ENCODE data around the gene KXD1.
"Not testable (repeated sequence)": the region's sequence is repeated elsewhere in the genome, so short reads cannot be mapped to it uniquely, and the experiment has no call there.

The KXD1 gene

DNA sequence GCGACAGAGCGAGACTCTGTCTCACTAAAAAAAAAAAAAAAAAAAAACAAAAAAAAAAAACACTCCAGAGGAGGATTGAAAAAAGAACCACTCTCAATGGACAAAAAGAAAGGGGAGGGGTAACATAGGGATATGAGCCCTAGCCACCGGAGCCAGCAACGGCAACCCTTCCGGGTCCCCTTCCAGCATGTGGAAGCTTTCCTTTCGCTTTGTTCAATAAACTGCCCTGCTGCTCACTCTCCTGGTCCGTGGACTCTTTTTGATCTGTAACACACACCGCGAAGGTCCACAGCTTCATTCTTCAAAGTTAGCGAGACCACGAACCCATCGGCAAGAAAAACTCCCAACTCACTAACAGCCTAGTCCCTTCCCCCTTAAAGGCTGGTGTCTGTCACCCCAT is 29.9 kb downstream of the KXD1 start:
- no peak for DNase-seq

DNA sequence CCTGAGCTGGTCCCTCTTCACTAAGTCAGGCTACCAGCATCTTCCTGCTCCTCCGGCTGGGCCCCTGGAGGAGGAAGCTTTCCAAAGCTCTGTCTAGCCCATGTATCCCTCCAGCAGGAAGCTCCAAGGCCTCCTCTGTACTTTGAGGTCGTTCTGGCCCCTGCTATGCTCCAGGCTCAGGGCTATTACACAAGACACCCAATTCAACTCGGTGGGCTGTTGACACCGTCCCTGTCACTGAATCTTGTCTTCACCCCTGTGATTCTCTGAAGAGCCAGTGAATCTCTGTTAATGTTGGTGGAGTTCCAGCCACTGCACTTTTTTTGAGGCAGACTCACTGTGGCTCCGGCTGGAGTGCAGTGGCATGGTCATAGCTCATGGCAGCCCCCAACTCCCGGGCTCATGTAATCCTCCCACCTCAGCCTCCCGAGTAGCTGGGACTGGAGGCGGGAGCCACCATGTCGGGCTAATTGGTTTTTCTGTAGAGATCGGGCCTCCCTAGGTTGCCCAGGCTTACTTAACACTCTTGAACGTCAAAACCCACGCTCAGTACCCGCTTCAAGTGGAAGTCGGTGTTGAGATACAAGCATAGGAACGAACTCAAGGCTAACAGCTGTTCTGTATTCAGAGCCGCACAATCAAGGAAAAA is 30.4 kb downstream of the KXD1 start:
- no peak for DNase-seq

DNA sequence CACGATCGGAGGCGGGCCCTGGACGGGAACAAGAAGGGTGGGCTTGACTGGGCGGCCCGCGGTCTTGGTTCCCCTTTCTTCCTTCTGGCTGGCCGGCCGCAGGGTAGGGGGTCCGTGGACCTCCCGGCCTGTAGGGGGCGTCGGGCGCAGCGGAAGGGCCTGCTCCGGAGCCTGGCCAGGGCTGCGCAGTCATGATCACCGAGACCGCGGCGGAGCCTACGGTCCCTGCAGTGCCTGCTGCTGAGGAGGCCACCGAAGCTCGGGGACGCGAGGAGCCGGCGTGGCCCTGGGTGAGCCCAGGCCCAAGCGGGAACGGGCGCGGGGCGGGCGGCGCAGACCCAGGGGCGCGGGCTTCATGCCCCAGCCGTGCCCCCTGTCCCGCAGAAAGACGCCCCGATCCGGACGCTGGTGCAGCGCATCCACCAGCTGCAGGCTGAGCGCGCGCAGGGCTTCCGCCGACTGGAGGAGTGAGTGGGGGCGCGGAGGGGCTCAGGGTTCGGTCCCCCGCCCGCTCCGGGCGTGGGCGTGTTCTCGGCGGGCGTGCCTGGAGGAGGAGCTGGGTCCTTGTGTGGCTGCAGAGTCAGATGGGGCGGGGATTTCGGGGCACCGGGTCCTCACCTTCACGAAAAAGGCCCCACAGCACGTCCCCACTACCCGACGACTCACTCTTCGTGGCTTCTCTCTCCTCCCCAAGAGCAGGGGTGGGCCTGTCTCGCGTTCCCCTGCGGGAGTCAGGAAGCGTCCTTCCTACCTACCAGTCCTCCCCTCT is 31.1 kb downstream of the KXD1 start, which contains the start of gene REX1BD:
REX1BD (plus strand) TSS at position 188 of the 769 bp plus-strand sequence; CDS start at position 192, 4 bp downstream.
- DNase-seq, result peak; percentile 96

DNA sequence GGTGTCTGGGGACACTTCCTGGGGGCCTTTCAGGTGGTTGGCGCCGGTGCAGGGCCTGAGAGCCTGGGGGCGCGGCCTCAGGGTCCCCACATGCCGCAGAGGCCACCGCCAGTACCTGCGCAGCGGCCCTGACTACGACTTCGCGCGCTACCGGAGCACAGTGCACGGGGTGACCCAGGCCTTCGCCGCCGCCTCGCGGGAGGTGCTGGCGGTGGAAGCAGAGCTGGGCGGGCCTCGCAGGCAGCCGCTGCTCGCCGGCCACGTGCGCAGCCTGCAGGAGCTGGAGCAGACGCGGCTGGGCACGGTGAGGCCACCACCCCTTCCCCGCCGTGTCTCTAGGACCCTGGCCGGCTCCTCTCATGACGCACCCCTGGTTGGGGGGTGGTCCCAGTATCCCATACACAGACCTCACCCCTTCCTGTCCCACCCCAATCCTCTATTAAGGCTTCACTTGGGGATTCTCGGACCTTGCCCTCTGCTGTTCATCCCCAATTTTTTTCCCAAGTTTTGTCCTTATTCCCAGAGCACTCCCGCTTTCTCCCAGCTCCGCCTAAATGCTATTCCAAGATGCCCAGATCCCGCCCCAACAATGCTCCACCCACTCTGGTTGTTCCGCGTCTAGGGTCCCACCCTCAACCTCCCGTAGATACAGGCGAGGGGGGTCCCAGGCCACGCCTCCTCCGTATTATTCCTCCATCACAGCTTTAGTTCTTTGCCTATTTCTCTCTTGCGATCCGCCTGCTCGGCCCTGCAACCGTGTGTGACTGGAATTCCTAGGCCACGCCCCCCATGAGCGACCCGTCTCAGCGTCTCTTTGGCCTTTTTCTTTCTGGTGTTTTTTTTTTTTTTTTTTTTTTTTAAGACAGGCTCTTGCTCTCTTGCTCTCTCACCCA is 32.0 kb downstream of the KXD1 start:
- peak; percentile 85 for DNase-seq

DNA sequence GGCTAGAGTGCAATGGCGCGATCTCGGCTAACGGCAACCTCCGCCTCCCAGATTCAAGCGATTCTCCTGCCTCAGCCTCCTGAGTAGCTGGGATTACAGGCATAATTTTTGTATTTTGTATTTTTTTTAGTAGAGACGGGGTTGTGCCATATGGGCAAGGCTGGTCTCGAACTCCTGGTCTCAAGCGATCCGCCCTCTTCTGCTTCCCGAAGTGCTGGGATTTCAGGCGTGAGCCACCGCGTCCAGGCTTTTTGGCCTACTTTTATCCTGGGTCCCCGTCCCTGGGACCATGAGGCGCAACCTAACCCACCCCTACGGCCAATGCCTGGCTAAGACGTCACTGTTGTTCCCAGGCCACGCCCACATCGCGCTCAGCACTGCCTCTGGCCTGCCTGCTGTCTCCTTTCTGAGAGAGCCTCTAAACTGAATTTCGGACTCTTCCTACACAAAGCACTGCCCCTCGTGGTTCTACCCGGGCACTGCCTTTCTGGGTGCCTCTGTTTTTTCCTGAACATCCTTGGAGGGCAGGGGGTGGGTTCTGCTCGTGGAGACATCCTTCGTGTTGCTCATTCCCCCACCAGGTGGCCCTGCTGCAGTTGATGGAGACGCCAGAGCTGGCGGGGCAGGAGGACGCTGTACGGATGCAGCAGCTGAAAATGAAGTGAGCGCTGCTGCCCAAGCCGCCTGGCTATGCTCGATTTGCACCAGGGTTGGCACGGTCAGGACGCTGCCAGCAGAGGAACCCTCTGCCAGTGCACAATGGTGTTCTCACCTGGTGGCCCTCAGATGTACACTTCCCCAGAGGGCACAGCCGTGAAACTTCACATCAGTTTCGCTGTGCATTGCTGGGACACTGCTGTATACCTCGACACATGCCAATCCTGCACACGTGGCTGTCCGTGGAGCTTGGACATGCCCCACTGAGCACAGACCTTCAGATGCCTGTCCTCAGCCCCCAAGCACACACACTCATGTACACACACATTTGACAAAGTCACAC is 32.9 kb downstream of the KXD1 start:
- peak; percentile 93 for DNase-seq

DNA sequence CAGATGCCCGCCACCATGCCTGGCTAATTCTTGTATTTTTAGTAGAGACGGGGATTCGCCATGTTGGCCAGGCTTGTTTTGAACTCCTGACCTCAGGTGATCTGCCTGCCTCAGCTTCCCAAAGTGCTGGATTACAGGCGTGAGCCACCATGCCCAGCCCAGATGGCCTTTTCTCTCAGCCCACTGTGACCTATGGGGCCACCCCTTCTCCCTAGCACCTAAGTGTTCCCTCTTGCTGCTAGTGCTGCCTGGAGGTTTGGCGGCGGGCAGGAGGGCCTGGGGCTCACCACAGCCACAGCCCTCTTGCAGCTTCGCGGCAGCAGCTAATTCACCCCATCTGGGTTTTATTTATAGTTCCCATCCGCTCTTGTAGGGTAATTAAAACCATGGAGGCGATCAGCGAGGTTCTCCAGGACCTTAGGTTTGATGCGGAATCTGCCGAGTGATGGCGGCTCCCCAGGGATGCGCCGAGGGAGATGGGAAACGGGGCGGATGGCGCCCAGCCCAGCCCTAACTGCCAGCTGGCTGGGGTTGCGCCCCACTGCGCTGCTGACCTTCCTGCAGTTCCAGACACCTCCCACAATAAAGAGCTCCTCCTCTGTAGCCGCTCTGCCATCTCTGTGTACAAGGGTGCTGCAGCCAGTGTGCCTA is 34.2 kb downstream of the KXD1 start:
- no peak for DNase-seq

DNA sequence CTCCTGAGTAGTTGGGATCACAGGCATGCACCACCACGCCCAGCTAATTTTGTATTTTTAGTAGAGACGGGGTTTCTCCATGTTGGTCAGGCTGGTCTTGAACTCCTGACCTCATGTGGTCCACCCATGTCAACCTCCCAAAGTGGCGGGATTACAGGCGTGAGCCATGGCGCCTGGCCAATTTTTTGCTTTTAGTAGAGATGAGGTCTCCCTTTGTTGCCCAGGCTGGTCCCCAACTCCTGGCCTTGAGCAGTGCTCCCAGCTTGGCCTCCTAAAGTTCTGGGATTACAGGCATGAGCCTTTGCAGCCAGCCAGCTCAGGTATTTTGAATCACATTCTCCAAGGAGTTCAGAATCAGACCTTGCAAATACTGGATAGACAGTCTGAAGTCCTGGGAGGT is 35.1 kb downstream of the KXD1 start:
- DNase-seq, result not testable (repeated sequence)

DNA sequence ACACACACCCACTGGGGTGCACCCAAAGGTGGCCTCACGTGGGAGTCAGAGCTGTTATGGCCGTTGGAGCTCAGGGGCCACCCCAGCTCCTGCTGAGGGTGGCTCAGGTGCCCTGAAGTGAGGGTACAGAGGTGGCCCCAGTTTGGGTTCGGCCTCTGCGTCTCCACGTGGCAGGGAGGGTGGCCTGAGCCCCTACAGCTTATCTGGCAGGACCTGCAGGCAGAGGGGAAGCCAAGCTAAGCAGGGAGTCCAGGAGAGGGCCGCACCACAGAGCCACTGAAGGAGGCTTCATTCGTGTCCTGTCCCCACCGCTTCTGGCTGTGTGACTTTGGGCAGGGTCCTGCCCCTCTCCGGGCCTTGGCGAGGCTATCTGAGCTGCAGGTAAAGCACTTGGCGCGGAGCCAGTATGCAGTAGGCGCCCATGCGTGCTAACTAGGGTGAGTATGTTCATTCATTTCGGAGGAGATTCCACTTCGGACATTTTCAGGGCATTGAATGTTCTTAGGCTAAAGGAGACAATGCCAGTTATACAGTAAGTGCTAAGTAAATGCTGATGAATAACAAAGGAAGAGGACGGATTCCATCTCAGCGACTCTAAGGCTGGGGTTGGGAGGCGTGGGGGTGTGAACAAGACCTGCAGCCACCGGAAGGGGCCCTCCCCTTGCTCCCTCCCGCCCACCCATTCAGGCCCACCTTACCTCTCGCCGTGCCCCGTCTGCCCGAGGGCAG is 35.9 kb downstream of the KXD1 start:
- DNase-seq, result no peak

DNA sequence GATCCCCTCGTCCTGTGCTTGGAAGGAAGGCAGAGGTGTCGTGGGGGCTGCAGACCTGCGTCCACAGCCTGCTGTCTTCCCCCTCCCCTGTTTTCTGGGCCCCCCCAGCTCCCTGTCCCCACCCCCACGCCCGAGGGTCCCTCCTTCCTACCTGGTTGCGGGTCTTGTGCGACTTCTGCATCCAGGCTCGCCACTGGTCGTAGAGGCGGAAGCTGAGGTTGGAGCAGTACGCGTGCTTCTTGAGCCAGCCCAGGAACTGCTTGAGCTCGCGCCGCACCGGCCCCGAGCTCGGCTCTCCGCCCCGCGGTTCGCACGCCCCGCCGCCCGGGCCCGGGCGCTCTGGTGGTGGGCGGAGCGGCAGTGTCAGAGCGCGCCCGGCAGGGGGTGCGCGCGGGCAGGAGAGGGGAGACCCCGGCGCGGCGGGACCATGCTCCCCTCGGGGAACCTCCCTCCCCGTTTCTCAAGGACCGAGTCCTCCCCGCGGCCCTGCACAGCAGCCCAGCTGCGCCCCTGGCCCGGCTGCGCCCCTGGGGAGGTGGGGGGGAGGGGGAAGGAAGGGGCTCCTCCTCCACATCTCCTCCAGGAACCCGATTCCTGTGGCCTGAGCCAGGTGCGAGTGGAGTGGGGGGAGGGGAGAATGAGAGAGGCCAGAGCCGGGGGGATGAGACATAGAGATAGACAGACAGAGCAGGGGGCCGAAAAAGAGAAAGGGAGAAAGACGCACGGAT is 36.6 kb downstream of the KXD1 start:
- peak; percentile 86 for DNase-seq

DNA sequence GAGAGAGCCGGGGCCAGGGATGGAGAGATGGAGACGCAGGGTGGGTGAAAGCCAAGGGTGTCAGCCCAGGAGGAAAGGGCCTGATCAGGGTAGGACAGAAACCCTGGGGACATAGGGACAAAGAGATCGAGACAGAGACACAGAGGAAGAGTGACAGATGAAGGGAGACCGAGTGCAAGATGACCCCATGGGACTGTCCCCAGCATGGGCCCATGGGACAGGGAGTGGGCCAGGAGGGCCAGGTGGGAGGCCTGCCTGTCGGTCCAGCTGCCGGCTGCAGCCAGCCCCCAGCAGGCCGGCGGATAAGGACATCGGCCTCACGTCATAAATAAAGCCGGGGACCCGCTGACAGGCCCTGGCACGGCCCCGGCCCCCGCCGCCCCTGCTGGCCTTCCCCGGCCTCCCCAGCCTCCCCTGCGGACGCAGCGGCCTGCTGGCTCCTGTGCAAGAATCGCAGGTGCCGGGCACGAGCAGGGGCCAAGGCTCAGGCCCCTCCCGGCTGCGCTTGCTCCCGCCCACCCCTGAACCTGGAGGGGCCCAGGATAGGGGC is 37.2 kb downstream of the KXD1 start:
- DNase-seq, result no peak

DNA sequence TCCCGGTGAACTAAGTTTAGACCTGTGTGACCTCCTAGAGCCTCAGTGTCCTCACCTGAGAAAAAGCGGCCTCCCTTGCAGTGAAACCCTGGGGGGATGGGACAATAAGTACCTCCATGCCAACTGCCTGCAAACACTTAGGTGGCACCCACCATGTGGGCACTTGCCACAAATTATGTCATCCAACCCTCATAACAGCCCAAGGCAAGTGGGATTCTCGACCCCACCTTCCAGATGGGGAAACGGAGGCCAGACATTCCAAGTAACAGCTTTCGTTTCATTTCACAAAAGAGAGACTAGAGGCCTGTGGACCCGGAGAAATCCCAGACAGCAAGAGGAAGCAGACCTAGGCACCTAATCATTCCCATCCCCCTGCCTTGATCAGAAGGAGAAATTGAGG is 37.8 kb downstream of the KXD1 start:
- no peak for DNase-seq

DNA sequence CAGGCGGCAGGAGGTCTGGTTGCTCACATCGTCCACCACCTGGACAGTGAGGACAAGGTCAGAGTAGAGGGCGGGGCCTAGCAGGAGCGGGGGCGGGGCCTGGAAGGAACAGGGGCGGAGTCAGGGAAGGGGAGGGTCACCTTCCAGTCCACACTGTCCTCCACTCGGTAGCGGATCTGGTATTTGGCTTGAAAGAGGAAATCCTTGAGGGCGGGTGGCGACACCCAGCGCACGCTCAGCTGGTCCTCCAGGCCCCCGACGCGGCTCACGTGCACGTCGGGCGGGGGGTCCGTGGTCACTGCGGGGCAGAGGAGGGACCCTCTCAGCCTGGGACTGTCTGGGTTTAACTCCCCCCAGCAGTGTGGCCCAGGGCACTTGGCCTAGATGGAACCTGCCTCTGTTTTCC is 39.1 kb downstream of the KXD1 start:
- peak; percentile 37 for DNase-seq

DNA sequence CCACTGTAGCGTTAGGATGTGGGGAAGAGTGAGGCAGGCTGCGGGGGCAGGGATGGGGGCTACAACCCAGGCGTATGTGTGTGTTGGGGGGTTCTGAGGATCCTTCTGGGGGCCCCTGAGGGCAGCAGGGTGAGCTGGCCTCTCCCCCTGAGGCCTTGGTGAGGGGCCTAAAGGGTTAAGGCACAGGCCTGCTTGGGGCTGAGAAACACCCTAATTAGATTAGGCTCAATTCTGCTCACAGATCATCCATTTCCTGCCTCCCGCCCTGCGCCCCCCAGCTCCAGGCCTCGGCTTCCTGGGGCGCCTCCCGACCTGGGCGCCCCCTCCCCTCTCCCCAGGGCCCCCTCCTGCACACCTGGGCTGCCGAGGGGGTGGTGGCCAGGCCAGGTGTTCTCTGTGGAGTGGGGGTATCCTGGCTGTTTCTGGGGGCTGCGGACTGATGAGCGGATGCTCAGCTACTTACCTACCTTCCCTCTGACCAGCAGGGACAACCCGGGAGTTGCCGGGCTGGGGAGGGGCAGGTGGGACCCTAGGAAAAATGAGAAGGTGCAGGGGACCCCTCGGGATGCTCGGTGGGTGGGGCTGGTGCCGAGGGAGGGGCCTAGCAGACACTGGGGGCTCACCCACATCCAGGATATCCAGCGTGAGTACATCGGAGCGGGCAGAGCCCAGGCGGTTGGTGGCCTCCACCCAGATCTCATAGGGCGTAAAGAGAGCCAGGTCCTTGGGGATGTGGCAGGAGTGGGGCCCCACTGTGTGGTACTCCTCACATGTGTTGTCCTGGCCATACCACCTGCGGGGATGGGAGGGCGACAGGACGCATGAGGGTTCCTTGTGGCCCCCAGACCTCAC is 40.4 kb downstream of the KXD1 start:
- peak; percentile 33 for DNase-seq

DNA sequence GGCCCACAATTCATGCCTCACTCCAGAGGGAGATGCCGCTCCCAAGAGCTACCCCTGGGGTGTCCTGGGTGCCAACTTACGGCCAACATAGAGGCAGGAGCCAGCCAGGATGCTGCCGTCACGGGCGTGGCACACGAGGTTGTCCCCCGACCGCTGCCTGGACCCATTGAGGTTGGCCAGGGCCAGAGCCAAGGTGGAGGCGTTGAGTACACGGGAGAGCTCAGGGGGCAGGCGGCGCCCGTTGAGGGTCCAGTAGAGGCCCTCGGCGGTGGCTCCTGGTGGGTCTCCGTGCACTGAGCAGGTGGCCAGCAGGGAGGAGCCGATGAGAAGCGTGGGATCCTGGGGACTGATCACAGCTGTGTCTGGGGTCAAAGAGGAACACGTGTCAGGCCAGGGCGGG is 41.8 kb downstream of the KXD1 start:
- DNase-seq, result no peak

DNA sequence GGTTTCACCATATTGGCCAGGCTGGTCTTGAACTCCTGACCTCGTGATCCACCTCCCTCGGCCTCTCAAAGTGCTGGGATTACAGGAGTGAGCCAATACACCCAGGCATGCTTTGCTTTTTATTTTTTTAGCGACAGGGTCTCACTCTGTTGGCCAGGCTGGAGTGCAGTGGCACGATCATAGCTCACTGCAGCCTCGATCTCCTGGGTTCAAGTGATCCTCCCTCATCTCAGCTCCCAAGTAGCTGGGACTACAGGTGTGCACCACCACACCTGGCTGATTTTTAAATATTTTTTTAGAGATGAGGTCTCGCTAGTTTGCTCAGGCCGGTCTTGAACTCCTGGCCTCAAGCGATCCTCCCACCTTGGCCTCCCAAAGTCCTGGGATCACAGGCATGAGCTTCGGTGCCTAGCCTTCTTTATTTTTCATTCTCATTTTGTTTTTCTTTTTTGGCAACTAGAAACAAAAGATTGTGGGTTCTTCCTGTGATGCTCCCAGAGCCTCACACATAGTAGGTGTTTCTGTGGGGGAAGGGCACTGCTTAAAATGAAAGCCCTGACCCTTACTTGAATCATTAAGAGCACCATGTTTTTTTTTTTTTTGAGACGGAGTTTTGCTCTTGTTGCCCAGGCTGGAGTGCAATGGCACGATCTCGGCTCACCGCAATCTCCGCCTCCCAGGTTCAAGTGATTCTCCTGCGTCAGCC is 43.2 kb downstream of the KXD1 start:
- DNase-seq, result not testable (repeated sequence)

DNA sequence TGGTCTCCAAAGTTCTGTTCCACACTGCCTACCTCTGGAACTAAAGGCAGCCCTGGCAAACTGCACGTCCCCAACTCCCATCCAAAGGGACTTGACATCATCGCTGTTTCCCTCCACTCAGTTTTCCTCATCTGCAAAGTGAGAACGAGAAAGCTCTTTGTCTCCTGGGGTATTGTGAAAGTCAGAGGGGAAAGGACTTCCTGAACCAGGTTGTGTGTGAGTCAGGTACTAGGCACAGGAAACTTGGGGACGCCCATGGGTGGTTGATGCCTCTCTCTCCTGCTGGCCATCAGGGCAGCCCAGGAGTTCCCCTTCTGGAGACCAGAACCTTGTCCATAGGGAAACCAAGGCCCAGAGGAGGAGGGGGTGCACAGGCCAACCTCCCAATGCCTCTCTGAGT is 44.2 kb downstream of the KXD1 start:
- DNase-seq, result no peak

DNA sequence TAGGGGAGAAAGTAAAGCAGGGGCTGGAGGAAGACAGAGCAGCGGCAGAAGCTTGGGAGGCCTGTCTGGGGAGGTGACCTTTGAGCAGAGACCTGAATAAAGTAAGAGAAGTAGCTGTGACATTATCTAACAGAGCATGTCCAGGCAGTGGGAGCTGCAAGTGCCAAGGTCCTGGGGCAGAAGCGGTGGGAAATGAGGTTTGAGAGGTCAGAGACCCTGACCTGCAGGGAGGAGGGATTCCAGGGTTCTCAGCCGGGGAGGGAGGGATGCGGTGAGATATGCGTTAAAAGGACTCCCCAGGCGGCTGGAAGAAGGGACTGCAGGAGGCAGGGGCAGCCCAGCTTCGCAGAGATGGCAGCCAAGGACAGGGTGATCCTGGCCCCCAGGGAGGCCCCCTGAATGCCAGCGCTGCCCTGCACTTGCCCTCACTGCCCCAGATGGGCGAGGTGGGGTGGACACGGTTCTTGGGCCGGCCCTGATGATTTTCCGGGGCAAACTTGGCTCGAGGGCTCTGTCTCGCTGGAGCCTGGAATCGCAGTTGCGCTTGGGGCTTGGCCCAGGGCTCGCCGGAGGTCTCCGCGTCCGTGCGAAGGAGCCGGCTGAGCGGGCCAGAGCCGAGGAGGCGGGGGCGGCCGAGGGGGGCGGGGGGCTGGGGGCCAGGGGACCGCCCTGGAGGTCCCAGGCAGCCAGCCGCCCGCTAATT is 45.7 kb downstream of the KXD1 start:
- peak; percentile 65 for DNase-seq
